Head of caudate nucleus (tissue), 42 donors: ENCODE data around the gene ZC3H7B.
"Not testable (repeated sequence)": the region's sequence is repeated elsewhere in the genome, so short reads cannot be mapped to it uniquely, and the experiment has no call there.

Experiments
- DNase-seq, 42 donors: peaks; one replicate each; pipeline versions ENCODE4 v3.0.0 to v3.0.0-alpha.2; 2020 to 2021; ENCODE audit warnings: mixed read lengths in 7 of 42
- intact Hi-C: fragments of 100-400 bp; cut with DNase I; formaldehyde crosslinking; loops from one replicate; pipeline ENCODE4 v1.15.0; 2022

The ZC3H7B gene

DNA sequence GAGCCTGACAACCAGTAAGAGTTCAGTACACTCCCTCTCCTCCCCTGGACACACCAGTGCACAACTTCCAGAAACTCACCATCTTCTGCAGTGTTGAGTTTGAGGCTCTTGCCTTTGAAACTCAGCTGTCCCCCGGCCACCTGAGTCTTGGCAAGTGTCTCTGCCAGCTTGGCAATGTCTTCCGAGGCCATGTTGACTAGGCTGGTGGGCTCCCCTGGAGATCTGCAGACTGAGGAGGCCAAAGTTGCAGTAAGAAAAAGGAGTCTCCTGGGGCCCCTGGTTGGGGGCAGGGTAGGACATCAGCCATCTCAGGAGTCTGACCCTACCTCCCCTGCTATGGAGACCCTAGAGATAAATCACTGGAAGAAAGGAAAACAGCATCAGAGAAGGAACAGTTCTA lies 20.5 kb upstream of the ZC3H7B start:
- intact Hi-C loops, result loop anchor here (10.0 kb wide), 1 partner anchor 46 kb away; no protein-coding TSS in a partner anchor
- DNase-seq, result no peak

DNA sequence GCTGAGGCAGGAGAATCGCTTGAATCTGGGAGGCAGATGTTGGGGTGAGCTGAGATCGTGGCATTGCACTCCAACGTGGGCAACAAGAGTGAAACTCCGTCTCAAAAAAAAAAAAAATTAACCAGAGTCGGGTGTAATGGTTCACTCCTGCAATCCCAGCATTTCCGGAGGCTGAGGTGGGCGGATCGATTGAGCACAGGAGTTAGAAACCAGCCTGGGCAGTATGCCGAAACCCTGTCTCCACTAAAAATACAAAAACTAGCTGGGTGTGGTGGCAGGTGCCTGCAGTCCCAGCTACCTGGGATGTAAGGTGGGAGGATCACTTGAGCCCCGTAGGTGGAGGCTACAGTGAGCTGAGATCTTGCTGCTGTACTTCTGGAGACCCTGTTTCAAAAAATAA lies 16.9 kb upstream of the ZC3H7B start:
- intact Hi-C loops, result loop anchor here (10.0 kb wide), 1 partner anchor 50 kb away; no protein-coding TSS in a partner anchor
- DNase-seq, result peak in 3 of 42 donors; percentile 18 to 49 (median 29)

GRCh38 chr22:41285441-41285819 lies 15.9 kb upstream of the ZC3H7B start:
- intact Hi-C loops, result loop anchor here (5.0 to 10.0 kb wide), 2 partner anchors 51 to 193 kb away; partner anchors contain the start of gene EP300
- peak; percentile 57 to 93 (median 80) for DNase-seq

- intact Hi-C loops, result loop anchor here (5.0 to 10.0 kb wide), 2 partner anchors 51 to 194 kb away; partner anchors contain the start of gene EP300
- peak; percentile 97 to 100 (median 99) for DNase-seq
These were observed 15.3 kb upstream of the ZC3H7B start, which contains the start of gene RANGAP1 for GRCh38 chr22:41285820-41286638. TSS of gene RANGAP1 (minus strand) at chr22:41286187. CDS start at chr22:41281044, 5,143 bp downstream.

DNA sequence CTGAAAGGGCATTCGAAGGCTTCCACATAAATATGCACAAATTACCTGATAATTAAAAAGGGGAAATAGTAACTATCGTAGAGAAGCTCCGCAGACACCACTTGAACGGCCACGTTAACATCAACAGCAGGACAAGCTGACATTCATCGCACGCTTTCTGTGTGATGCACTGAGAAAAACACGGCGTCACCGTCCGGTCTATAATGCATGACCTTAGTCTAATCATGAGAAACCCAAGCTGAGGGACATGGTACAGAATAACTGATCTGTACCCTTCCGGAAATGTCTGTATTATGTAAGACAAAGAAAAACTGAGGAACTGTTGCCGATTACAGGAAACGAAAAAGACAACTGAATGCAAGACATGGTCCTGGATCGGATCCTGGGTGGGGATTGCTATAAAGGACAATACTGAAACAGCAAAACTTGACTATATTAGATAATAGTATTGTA lies 14.7 kb upstream of the ZC3H7B start:
- peak in 11 of 42 donors; percentile 12 to 60 (median 28) for DNase-seq
- intact Hi-C loops, result loop anchor here (5.0 to 10.0 kb wide), 2 partner anchors 52 to 194 kb away; partner anchors contain the start of gene EP300

- intact Hi-C loops, result loop anchor here (5.0 to 10.0 kb wide), 2 partner anchors 54 to 196 kb away; partner anchors contain the start of gene EP300
- DNase-seq, result no peak
These were observed 12.9 kb upstream of the ZC3H7B start for GRCh38 chr22:41288245-41288946.

- no peak for DNase-seq
- intact Hi-C loops, result loop anchor here (5.0 to 10.0 kb wide), 2 partner anchors 55 to 197 kb away; partner anchors contain the start of gene EP300
These were observed 11.7 kb upstream of the ZC3H7B start for GRCh38 chr22:41289671-41290070.

GRCh38 chr22:41290262-41291221 lies 10.8 kb upstream of the ZC3H7B start:
- intact Hi-C loops, result no loop called here
- no peak for DNase-seq

DNA sequence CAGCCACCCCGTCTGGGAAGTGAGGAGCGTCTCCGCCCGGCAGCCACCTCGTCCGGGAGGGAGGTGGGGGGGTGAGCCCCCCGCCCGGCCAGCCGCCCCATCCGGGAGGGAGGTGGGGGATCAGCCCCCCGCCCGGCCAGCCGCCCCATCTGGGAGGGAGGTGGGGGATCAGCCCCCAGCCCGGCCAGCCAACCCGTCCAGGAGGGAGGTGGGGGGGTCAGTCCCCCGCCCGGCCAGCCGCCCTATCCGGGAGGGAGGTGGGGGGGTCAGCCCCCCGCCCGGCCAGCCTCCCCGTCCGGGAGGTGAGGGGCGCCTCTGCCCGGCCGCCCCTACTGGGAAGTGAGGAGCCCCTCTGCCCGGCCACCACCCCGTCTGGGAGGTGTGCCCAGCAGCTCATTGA lies 6.5 kb upstream of the ZC3H7B start:
- intact Hi-C loops, DNase-seq: not testable (repeated sequence)

DNA sequence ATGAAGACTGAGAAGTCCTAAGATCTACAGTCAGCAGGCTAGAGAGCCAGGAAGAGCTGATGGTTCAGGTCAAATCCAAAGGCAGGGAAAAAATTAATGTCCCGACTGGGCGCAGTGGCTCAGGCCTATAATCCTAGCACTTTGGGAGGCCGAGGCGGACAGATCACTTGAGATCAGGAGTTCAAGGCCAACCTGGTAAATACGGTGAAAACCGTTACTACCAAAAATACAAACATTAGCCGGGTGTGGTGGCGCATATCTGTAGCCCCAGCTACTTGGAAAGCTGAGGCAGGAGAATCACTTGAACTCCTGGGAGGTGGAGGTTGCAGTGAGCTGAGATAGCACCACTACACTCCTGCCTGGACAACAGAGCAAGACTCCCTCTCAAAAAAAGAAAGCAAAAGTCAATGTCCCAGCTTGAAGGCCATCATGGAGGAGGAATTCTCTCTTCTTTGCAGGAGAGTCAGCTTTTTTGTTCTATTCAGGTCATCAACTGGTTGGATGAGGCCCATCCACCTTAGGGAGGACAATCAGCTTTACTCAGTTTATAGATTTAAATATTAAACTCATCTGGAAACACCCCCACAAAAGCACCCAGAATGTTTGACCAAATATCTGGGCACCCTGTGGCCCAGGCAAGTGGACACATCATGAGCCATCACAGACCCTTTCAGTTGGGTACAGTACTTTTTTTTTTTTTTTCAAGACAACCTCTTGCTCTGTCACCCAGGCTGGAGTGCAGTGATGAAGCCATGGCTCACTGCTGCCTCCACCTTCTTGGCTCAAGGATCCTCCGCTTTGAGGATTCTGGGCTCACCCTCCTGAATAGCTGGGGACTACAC lies 4.3 kb upstream of the ZC3H7B start:
- no peak for DNase-seq
- intact Hi-C loops, result no loop called here

- intact Hi-C loops, result loop anchor here (10.0 kb wide), 1 partner anchor 64 kb away; no protein-coding TSS in a partner anchor
- DNase-seq, result no peak
These were observed 664 bp upstream of the ZC3H7B start for GRCh38 chr22:41300661-41301060.

DNA sequence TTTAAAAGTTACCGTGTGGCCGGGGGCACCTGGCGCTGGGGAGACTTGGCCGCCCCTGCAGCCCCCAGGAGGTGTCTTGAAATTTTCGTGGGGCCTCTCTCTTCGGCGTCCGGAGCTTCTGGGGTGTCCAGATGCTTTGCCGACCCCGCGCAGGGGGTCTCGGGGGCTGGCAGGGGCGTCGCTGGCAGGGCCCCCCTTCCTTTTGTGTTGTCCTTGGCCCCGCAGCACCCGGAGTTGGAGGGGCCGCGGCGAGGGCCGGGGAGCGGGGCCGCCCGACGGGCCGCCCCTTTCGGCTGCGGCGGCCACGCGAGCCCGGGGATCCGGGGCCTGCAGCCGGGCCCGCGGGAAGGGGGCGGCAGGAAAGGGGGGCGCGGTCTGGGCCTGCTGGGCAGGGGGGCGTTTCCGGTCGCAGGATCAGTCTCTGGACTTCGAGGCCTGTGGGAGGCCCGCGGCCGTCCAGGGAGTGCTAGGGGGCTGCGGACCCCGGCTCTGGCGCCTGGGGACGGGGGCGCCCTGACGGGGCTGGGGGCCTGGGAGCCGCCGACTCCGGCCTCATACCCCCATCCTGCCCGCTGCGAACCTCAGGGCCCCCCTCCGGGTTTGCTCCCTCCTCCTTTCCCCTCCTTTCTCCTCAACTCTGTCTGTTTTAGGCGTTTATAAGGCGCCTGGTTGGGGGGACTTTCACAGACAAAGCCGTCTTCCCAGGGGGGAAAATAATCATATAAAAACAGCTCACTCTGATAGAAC lies 869 bp downstream of the ZC3H7B start:
- DNase-seq, result peak in 18 of 42 donors; percentile 15 to 54 (median 34)
- intact Hi-C loops, result loop anchor here (10.0 kb wide), 1 partner anchor 63 kb away; no protein-coding TSS in a partner anchor

DNA sequence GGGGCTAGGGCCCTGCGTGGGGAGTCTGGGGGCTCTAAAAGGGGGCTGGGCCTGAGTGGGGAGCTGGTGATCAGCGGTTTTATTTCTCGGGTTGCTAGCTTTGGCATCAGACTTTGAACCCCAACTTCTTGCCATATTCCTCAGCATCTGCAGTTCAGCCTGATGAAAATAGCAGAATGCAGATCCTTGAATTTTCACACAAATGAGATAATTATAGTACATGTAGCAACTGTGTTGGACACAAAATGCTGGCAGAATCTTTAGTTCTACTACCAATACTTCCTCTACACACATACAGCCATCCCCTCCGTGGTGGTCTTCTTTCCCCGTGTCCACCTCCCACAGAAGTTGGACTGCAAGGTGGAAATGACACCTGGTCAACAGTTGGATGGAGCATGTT lies 1.5 kb downstream of the ZC3H7B start:
- no peak for DNase-seq
- intact Hi-C loops, result loop anchor here (10.0 kb wide), 1 partner anchor 62 kb away; no protein-coding TSS in a partner anchor

DNA sequence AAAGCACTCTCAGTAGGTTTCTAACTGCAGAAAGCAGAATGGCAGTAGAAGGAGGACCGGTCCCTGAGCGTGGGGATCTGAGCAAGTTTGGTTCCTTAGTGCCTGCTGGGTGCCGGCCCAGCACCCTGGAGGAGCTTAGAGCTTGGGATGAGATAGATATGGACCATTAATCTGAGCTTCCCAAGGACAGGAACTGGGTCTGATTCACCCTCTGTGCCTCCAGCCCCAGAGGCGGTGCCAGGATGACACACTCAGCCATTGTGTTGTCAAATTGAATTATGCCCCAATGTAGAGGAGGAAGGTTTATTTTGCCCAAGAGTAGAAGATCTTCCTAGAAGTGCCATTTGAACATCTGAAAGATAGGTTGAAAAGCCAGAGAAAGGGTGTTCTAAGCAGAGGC lies 4.3 kb downstream of the ZC3H7B start:
- intact Hi-C loops, result loop anchor here (10.0 kb wide), 1 partner anchor 59 kb away; no protein-coding TSS in a partner anchor
- peak in 17 of 42 donors; percentile 9 to 76 (median 44) for DNase-seq

- DNase-seq, result peak in 19 of 42 donors; percentile 22 to 64 (median 44)
- intact Hi-C loops, result loop anchor here (10.0 kb wide), 1 partner anchor 57 kb away; no protein-coding TSS in a partner anchor
These were observed 6.7 kb downstream of the ZC3H7B start for GRCh38 chr22:41308054-41308453.

DNA sequence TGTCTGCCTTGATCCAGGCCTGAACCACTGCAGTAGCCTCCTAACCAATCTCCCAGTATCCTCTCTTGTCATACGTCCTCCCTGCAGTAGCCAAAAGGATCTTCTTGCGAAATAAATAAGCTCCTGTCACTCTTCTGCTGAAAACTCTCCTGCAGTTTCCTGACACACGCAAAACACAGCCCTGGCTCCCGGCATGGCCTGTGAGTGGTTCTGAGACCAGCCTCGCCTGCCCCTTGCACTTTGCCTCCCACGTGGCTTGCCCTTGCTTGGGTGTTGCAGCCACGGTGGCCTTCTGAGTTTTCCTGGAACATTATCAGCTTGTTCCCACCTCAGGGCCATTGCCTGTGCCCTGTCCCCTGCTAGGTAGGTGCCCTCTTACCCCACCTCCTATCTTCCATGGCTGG lies 7.2 kb downstream of the ZC3H7B start:
- intact Hi-C loops, result loop anchor here (10.0 kb wide), 1 partner anchor 56 kb away; no protein-coding TSS in a partner anchor

More for the DNA sequence above, 7.2 kb downstream of the ZC3H7B start:
- DNase-seq, result no peak
